Panc1 (cell line): ENCODE measurements around the gene ECHS1. TPM values are rescaled to one million over a fixed set of nuclear protein-coding genes. Genes with fewer than 3 reads are reported as not detected.

Source experiments
- ATAC-seq: fragments of 200-7000 bp; cut with Tn5 transposase; 2 replicates; pipeline ENCODE4 v1.9.1; 2020; ENCODE audit warnings: mild to moderate bottlenecking, moderate library complexity
- BruUV-seq: library from RNA; stranded (reverse); fragments of 400-500 nt; replicated peaks from 2 replicates; lab custom pipeline; 2021; lab: Mats Ljungman, UMichigan
- CTCF ChIA-PET: fragments of 300-600 bp; sonication (Branson Sonifier 250); formaldehyde crosslinking; loops from one replicate; lab custom pipeline; 2022; ENCODE audit warnings: antibody characterized with exemption; lab: Charles Lee
- POLR2A ChIA-PET: fragments of 300-600 bp; sonication (Branson Sonifier 250); formaldehyde crosslinking; loops from one replicate; lab custom pipeline; 2022; ENCODE audit warnings: antibody characterized with exemption; lab: Charles Lee
- DNase-seq: peaks from one replicate; pipeline ENCODE4 v3.0.0-alpha.2; 2010; ENCODE audit warnings: low read depth, low spot score
- H3K27ac ChIP-seq: 2 replicates; pipeline ENCODE4 v1.5.1; 2011; ENCODE audit warnings: mild to moderate bottlenecking, low read length, inconsistent platforms
- H3K27me3 ChIP-seq: fragments of 200-500 bp; sonication (Bioruptor generic); 2 replicates; pipeline ENCODE4 v1.6.0; 2014; ENCODE audit warnings: low read length, inconsistent platforms; ENCODE audit not compliant: control insufficient read depth, insufficient read depth
- H3K36me3 ChIP-seq: fragments of 200-500 bp; sonication (Bioruptor generic); 2 replicates; pipeline ENCODE4 v1.5.1; 2014; ENCODE audit warnings: inconsistent platforms, mild to moderate bottlenecking, low read length, moderate library complexity; ENCODE audit not compliant: control insufficient read depth, insufficient read depth
- H3K4me1 ChIP-seq: 2 replicates; pipeline ENCODE4 v1.5.1; 2011; ENCODE audit warnings: inconsistent platforms, mild to moderate bottlenecking, low read length, moderate library complexity; ENCODE audit not compliant: control insufficient read depth, insufficient read depth
- H3K4me3 ChIP-seq, 2 experiments: 2 replicates each; pipeline ENCODE4 v1.5.1; 2011 to 2012; ENCODE audit warnings: low read depth in 2 of 2, low read length in 2 of 2, mild to moderate bottlenecking in 2 of 2, inconsistent platforms in 1 of 2, moderate library complexity in 1 of 2
- H3K9me3 ChIP-seq: fragments of 200-500 bp; sonication (Bioruptor generic); 2 replicates; pipeline ENCODE4 v1.5.1; 2014; ENCODE audit warnings: low read depth, mild to moderate bottlenecking, inconsistent platforms, low read length, moderate library complexity; ENCODE audit not compliant: control insufficient read depth, insufficient read depth
- POLR2AphosphoS5 ChIP-seq: IDR thresholded peaks from 2 replicates; pipeline ENCODE4 v1.6.1; 2012; ENCODE audit warnings: mild to moderate bottlenecking, low read depth, low read length, moderate library complexity
- SIN3A ChIP-seq: IDR thresholded peaks from 2 replicates; pipeline ENCODE4 v1.6.1; 2012; ENCODE audit warnings: low read depth, mild to moderate bottlenecking, low read length, moderate library complexity, borderline replicate concordance; ENCODE audit not compliant: insufficient read depth
- TCF7L2 ChIP-seq: IDR thresholded peaks from 2 replicates; pipeline ENCODE4 v1.6.1; 2011; ENCODE audit warnings: mild to moderate bottlenecking, low read depth, low read length, inconsistent platforms
- in situ Hi-C: cut with HindIII; loops from 2 replicates; pipeline ENCODE4 v1.10.0; 2016; ENCODE audit warnings: low sequenced_read_pairs, low pct_unique_long_range_greater_than_20kb
- intact Hi-C: fragments of 100-400 bp; cut with micrococcal nuclease; formaldehyde crosslinking; loops from one replicate; pipeline ENCODE4 v1.10.0; 2022; ENCODE audit not compliant: unreplicated experiment
- total RNA-seq: library from RNA; stranded (reverse); gene quantifications from one replicate; pipeline ENCODE4 v1.2.1, GENCODE V29; 2021; ENCODE audit not compliant: unreplicated experiment
- TF ChIP-seq, protein P1 (sequence below), 2 experiments: IDR thresholded peaks; 2 replicates each; pipeline ENCODE4 v1.6.1; 2011 to 2012; ENCODE audit warnings: low read depth in 2 of 2, control low read depth in 1 of 2, low read length in 1 of 2, mild to moderate bottlenecking in 1 of 2, moderate library complexity in 1 of 2; ENCODE audit not compliant: insufficient read depth in 1 of 2
- TF ChIP-seq, protein P2 (sequence below): fragments of 450-650 bp; IDR thresholded peaks from 2 replicates; pipeline ENCODE4 v1.5.1; 2017; ENCODE audit warnings: mild to moderate bottlenecking

Gene ECHS1
- total RNA-seq, 1 experiment from 2014 or later: 165 TPM

DNA sequence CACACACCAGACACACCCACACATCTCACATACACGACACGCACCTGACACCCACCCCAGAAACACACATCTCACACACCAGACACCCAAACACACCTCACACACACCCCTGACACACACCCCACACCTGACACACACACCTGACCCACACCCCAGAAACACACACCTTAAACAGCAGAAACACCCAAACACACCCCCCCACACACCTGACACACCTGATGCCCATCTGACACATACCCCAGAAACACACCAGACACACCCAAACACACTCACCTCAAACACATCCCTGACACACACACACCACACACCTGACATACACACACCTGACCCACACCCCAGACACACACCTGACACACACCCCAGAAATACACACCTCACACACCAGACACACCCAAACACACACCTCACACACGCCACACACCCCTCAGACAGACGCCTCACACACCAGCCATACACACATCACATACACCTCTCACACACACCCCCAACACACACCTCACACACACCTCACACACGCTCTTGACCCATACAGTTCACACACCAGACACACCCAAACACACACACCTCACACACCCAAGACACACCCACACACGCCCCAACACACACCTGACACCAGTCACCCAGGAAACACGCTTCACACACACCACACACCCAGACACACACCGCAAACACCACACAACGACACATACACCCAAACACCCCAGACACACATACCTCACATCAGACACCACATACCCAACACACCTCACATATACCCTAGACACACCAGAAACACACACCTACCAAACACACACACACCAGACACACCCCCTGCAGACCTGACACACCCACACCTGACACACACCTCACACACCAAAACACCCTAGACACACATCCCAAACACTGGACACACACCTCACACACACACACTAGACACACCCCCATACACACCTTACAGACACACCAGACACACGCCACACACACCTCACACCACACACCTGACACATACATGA, 34.8 kb downstream of the ECHS1 start:
- Histone ChIP-seq H3K4me1 (no peaks in the 10 kb centered on the region), H3K27me3 (peaks cover 9% of the 10 kb centered on the region), H3K4me3 (no peak overlapping the region), H3K36me3 (no peaks in the 10 kb centered on the region), H3K27ac (no peak overlapping the region), H3K9me3 (no peaks in the 10 kb centered on the region)
- DNase-seq (no peak), ATAC-seq (no peak)
- CTCF ChIA-PET: no interaction called here
- TF ChIP-seq, protein P1, sequence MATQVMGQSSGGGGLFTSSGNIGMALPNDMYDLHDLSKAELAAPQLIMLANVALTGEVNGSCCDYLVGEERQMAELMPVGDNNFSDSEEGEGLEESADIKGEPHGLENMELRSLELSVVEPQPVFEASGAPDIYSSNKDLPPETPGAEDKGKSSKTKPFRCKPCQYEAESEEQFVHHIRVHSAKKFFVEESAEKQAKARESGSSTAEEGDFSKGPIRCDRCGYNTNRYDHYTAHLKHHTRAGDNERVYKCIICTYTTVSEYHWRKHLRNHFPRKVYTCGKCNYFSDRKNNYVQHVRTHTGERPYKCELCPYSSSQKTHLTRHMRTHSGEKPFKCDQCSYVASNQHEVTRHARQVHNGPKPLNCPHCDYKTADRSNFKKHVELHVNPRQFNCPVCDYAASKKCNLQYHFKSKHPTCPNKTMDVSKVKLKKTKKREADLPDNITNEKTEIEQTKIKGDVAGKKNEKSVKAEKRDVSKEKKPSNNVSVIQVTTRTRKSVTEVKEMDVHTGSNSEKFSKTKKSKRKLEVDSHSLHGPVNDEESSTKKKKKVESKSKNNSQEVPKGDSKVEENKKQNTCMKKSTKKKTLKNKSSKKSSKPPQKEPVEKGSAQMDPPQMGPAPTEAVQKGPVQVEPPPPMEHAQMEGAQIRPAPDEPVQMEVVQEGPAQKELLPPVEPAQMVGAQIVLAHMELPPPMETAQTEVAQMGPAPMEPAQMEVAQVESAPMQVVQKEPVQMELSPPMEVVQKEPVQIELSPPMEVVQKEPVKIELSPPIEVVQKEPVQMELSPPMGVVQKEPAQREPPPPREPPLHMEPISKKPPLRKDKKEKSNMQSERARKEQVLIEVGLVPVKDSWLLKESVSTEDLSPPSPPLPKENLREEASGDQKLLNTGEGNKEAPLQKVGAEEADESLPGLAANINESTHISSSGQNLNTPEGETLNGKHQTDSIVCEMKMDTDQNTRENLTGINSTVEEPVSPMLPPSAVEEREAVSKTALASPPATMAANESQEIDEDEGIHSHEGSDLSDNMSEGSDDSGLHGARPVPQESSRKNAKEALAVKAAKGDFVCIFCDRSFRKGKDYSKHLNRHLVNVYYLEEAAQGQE (IDR thresholded peaks at IDR 0.05; ENCODE audit: insufficient read depth in 1 of 2, low read depth in 2 of 2, low read length in 1 of 2): no peak
- TF ChIP-seq, protein P2, sequence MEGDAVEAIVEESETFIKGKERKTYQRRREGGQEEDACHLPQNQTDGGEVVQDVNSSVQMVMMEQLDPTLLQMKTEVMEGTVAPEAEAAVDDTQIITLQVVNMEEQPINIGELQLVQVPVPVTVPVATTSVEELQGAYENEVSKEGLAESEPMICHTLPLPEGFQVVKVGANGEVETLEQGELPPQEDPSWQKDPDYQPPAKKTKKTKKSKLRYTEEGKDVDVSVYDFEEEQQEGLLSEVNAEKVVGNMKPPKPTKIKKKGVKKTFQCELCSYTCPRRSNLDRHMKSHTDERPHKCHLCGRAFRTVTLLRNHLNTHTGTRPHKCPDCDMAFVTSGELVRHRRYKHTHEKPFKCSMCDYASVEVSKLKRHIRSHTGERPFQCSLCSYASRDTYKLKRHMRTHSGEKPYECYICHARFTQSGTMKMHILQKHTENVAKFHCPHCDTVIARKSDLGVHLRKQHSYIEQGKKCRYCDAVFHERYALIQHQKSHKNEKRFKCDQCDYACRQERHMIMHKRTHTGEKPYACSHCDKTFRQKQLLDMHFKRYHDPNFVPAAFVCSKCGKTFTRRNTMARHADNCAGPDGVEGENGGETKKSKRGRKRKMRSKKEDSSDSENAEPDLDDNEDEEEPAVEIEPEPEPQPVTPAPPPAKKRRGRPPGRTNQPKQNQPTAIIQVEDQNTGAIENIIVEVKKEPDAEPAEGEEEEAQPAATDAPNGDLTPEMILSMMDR: no peak
- no peak for TF ChIP-seq SIN3A
- no peak for TF ChIP-seq POLR2AphosphoS5
- TF ChIP-seq TCF7L2: no peak
- no TSS peak for BruUV-seq
- in situ Hi-C loops: no loop called here
- intact Hi-C loops: no loop called here
- POLR2A ChIA-PET: no interaction called here

DNA sequence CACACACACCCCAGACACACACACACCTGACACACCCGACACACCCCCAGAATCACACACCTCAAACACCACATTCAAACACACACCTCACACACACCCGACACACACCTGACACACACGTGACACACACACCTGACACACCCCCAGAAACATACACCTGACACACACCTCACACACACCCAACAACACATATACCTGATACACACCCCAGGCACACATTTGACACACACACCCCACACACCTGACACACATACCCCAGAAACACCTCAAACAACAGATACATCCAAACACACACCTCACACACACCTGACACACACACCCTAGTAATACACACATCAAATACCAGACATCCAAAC, 35.8 kb downstream of the ECHS1 start:
- Histone ChIP-seq H3K36me3 (no peaks in the 10 kb centered on the region), H3K4me3 (no peak overlapping the region), H3K4me1 (no peaks in the 10 kb centered on the region), H3K27ac (no peak overlapping the region), H3K27me3 (peaks cover 13% of the 10 kb centered on the region), H3K9me3 (no peaks in the 10 kb centered on the region)
- CTCF ChIA-PET: interaction anchor here (0.7 kb wide), 1 partner anchor 13 kb away, joined by 3 read pairs; no protein-coding TSS in a partner anchor
- POLR2A ChIA-PET: no interaction called here
- in situ Hi-C loops (no loop called here), intact Hi-C loops (no loop called here)
- BruUV-seq: no TSS peak
- ATAC-seq: no peak
- no peak for DNase-seq
- TF ChIP-seq POLR2AphosphoS5: no peak
- TF ChIP-seq, protein P2: no peak
- TF ChIP-seq TCF7L2: no peak
- TF ChIP-seq SIN3A: no peak
- TF ChIP-seq, protein P1 (IDR thresholded peaks at IDR 0.05; ENCODE audit: insufficient read depth in 1 of 2, low read depth in 2 of 2, low read length in 1 of 2): no peak
